ENCODE results near the gene ATP8A1. TPM values are rescaled to one million over a fixed set of nuclear protein-coding genes. Genes with fewer than 3 reads are reported as not detected.

Gene ATP8A1
- total RNA-seq, 2 experiments from 2014 or later: 80.0 to 141 TPM

DNA sequence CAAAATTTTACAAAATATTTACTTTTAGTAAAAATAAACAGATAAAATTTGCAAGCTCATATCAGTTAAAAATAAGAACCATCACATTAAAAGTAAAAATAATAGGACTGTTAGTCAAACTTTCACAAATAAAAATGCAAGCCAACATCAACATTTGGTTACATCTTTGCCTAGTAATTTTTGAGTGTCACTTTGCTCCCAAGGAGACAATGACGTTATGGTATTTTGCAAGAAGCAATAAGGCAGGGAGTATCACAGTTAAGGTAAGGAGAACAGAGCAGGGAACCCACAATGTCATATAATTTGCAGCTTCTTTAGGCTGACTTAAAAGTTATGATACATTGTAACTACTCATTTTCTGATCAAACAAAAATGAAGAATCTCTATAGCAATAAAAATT lies 98.7 kb downstream of the ATP8A1 start:
- POLR2A ChIA-PET: interaction anchor here (0.6 to 1.5 kb wide), 4 partner anchors 9 to 309 kb away, joined by 3 to 4 read pairs (median 3); no protein-coding TSS in a partner anchor
- intact Hi-C loops (cut with micrococcal nuclease; ENCODE audit: unreplicated experiment): no loop called here
- no TSS peak for BruUV-seq (replicated peaks)

DNA sequence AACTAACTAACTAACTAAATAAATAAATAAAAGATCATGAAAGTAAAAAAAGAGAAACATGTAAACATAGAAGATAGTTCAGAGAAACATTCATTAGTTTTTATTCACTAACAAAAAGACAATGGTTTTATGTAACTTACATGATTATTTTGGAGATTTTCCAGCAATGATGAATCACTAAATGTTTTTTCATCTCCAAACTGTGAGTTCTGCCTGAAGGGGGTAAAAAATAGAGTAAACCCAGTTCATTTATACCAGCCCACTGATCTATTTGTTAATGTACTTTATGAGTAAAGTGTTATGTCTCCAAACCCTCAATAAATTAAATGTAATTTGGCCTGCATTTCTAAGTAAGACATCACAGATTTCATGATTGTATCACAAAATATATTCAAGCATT lies 101.1 kb downstream of the ATP8A1 start:
- no TSS peak for BruUV-seq (replicated peaks)
- CTCF ChIA-PET (ENCODE audit: unreplicated experiment): no interaction called here

More for the DNA sequence above, 98.7 kb downstream of the ATP8A1 start:
- Histone ChIP-seq H3K4me3 (ENCODE audit: low read depth, low read length, poor library complexity, severe bottlenecking) (no peak overlapping the region), H3K9me3 (ENCODE audit: low read length) (no peaks in the 10 kb centered on the region), H4K20me1 (ENCODE audit: insufficient read depth, low read length) (no peaks in the 10 kb centered on the region), H2AFZ (ENCODE audit: low read length) (no peak overlapping the region), H3K9me2 (ENCODE audit: insufficient read depth, low read length) (no peaks in the 10 kb centered on the region), H3K4me2 (ENCODE audit: low read length) (no peak overlapping the region), H3K36me3 (ENCODE audit: insufficient read depth, low read length) (peaks cover 83% of the 10 kb centered on the region), H3K79me2 (ENCODE audit: insufficient read depth, low read depth, low read length) (no peaks in the 10 kb centered on the region), H3K27ac (ENCODE audit: low read depth, low read length, poor library complexity, severe bottlenecking) (no peak overlapping the region), H3K4me1 (ENCODE audit: insufficient read depth, low read length, poor library complexity, severe bottlenecking) (no peaks in the 10 kb centered on the region)
- CTCF ChIA-PET (ENCODE audit: unreplicated experiment): no interaction called here
- no peak for DNase-seq (ENCODE audit: low spot score)
- no peak for TF ChIP-seq EZH2phosphoT487 (IDR thresholded peaks at IDR 0.05; ENCODE audit: borderline replicate concordance, low read depth, low read length)
- TF ChIP-seq, protein P1, sequence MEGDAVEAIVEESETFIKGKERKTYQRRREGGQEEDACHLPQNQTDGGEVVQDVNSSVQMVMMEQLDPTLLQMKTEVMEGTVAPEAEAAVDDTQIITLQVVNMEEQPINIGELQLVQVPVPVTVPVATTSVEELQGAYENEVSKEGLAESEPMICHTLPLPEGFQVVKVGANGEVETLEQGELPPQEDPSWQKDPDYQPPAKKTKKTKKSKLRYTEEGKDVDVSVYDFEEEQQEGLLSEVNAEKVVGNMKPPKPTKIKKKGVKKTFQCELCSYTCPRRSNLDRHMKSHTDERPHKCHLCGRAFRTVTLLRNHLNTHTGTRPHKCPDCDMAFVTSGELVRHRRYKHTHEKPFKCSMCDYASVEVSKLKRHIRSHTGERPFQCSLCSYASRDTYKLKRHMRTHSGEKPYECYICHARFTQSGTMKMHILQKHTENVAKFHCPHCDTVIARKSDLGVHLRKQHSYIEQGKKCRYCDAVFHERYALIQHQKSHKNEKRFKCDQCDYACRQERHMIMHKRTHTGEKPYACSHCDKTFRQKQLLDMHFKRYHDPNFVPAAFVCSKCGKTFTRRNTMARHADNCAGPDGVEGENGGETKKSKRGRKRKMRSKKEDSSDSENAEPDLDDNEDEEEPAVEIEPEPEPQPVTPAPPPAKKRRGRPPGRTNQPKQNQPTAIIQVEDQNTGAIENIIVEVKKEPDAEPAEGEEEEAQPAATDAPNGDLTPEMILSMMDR (conservative IDR thresholded peaks at IDR 0.05; ENCODE audit: low read length): no peak

DNA sequence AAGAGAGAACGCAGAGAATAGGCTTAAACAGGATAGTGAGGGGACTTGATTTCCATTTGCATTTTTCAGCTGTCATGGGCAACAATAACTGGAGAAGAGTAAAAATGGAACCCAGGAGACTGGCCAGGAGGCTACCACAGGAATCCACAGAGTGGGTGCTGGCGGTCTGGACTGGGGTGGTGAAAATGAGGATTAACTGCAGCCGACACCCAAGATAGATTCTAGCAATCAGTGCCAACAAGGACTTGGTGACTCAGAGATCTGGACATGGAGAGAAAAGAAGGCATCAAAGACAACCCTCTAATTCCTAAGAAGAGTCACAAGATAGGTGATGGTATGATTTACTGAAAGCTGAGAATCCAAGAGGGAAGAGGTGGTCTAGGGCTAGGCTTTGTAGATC lies 102.8 kb downstream of the ATP8A1 start:
- no peaks in the 10 kb centered on the region for H3K79me2 ChIP-seq (ENCODE audit: insufficient read depth, low read depth, low read length)
- no peaks in the 10 kb centered on the region for H3K4me1 ChIP-seq (ENCODE audit: insufficient read depth, low read length, poor library complexity, severe bottlenecking)
- no peak overlapping the region for H3K4me2 ChIP-seq (ENCODE audit: low read length)
- no peaks in the 10 kb centered on the region for H3K9me3 ChIP-seq (ENCODE audit: low read length)
- DNase-seq (ENCODE audit: low spot score): no peak
- ChIA-PET CTCF (ENCODE audit: unreplicated experiment) (no interaction called here), POLR2A (interaction anchor here (1.1 to 1.8 kb wide), 3 partner anchors 12 to 132 kb away, joined by 3 to 5 read pairs (median 5); no protein-coding TSS in a partner anchor)
- no peaks in the 10 kb centered on the region for H3K9me2 ChIP-seq (ENCODE audit: insufficient read depth, low read length)
- BruUV-seq (replicated peaks): no TSS peak
- H3K27ac ChIP-seq (ENCODE audit: low read depth, low read length, poor library complexity, severe bottlenecking): no peak overlapping the region
- intact Hi-C loops (cut with micrococcal nuclease; ENCODE audit: unreplicated experiment): no loop called here
- no peak overlapping the region for H3K4me3 ChIP-seq (ENCODE audit: low read depth, low read length, poor library complexity, severe bottlenecking)
- TF ChIP-seq, protein P1 (conservative IDR thresholded peaks at IDR 0.05; ENCODE audit: low read length): no peak
- no peak for TF ChIP-seq EZH2phosphoT487 (IDR thresholded peaks at IDR 0.05; ENCODE audit: borderline replicate concordance, low read depth, low read length)
- no peak overlapping the region for H2AFZ ChIP-seq (ENCODE audit: low read length)
- H4K20me1 ChIP-seq (ENCODE audit: insufficient read depth, low read length): no peaks in the 10 kb centered on the region
- peaks cover 79% of the 10 kb centered on the region for H3K36me3 ChIP-seq (ENCODE audit: insufficient read depth, low read length)

More for the DNA sequence above, 101.1 kb downstream of the ATP8A1 start:
- Histone ChIP-seq H3K79me2 (ENCODE audit: insufficient read depth, low read depth, low read length) (no peaks in the 10 kb centered on the region), H3K36me3 (ENCODE audit: insufficient read depth, low read length) (peaks cover 83% of the 10 kb centered on the region), H3K27ac (ENCODE audit: low read depth, low read length, poor library complexity, severe bottlenecking) (no peak overlapping the region), H4K20me1 (ENCODE audit: insufficient read depth, low read length) (no peaks in the 10 kb centered on the region), H3K4me1 (ENCODE audit: insufficient read depth, low read length, poor library complexity, severe bottlenecking) (no peaks in the 10 kb centered on the region), H3K4me3 (ENCODE audit: low read depth, low read length, poor library complexity, severe bottlenecking) (no peak overlapping the region), H3K9me2 (ENCODE audit: insufficient read depth, low read length) (no peaks in the 10 kb centered on the region), H3K4me2 (ENCODE audit: low read length) (no peak overlapping the region), H2AFZ (ENCODE audit: low read length) (no peak overlapping the region), H3K9me3 (ENCODE audit: low read length) (no peaks in the 10 kb centered on the region)
- POLR2A ChIA-PET: no interaction called here
- DNase-seq (ENCODE audit: low spot score): no peak
- TF ChIP-seq, protein P1 (conservative IDR thresholded peaks at IDR 0.05; ENCODE audit: low read length): no peak
- TF ChIP-seq EZH2phosphoT487 (IDR thresholded peaks at IDR 0.05; ENCODE audit: borderline replicate concordance, low read depth, low read length): no peak
- intact Hi-C loops (cut with micrococcal nuclease; ENCODE audit: unreplicated experiment): no loop called here
